Measurements from ENCODE around the gene CDC37L1.

Gene CDC37L1

GRCh38 chr9:4662108-4662988 is 17.0 kb upstream of the CDC37L1 start, which contains the start of gene PLPP6:
TSS of gene PLPP6 (plus strand) at chr9:4662294. CDS start at chr9:4662376, 82 bp downstream.
- TF ChIP-seq, protein P1, sequence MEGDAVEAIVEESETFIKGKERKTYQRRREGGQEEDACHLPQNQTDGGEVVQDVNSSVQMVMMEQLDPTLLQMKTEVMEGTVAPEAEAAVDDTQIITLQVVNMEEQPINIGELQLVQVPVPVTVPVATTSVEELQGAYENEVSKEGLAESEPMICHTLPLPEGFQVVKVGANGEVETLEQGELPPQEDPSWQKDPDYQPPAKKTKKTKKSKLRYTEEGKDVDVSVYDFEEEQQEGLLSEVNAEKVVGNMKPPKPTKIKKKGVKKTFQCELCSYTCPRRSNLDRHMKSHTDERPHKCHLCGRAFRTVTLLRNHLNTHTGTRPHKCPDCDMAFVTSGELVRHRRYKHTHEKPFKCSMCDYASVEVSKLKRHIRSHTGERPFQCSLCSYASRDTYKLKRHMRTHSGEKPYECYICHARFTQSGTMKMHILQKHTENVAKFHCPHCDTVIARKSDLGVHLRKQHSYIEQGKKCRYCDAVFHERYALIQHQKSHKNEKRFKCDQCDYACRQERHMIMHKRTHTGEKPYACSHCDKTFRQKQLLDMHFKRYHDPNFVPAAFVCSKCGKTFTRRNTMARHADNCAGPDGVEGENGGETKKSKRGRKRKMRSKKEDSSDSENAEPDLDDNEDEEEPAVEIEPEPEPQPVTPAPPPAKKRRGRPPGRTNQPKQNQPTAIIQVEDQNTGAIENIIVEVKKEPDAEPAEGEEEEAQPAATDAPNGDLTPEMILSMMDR (IDR thresholded peaks at IDR 0.05; ENCODE audit: low read depth, low read length): peak; percentile 65
- DNase-seq (ENCODE audit: low read depth, low spot score): peak; percentile 82
- in situ Hi-C loops (cut with HindIII; ENCODE audit: low sequenced_read_pairs): no loop called here

GRCh38 chr9:4662989-4663792 is 16.2 kb upstream of the CDC37L1 start:
- peak overlapping the region; percentile 61 for H3K4me3 ChIP-seq (ENCODE audit: low read depth, low read length)
- in situ Hi-C loops (cut with HindIII; ENCODE audit: low sequenced_read_pairs): no loop called here
- TF ChIP-seq, protein P1 (IDR thresholded peaks at IDR 0.05; ENCODE audit: low read depth, low read length): no peak
- no peak for DNase-seq (ENCODE audit: low read depth, low spot score)

More at GRCh38 chr9:4662108-4662988, 17.0 kb upstream of the CDC37L1 start, which contains the start of gene PLPP6:
- H3K4me3 ChIP-seq (ENCODE audit: low read depth, low read length): peak within 1 kb of the TSS; percentile 61

DNA sequence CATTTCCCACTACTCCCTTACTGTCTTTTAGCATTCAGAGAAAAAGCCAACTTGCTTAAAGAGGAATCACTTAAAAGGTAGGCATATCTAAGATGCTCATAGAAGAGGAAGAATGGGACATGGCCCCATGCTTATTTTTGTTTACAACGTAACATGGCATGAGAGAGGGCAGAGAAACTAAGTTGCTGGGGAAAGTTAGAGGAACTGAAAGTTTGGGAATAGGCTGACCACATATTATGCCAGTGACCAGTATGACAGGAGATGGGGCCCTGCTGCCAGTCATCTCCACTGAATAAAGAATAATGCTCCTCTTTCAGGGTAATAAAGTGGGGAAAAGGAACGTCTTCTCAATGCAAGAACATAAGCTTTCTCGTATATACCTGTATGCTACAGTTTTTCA is 15.4 kb upstream of the CDC37L1 start:
- no peak overlapping the region for H3K4me3 ChIP-seq (ENCODE audit: low read depth, low read length)
- in situ Hi-C loops (cut with HindIII; ENCODE audit: low sequenced_read_pairs): no loop called here
- TF ChIP-seq, protein P1 (IDR thresholded peaks at IDR 0.05; ENCODE audit: low read depth, low read length): no peak
- DNase-seq (ENCODE audit: low read depth, low spot score): no peak

DNA sequence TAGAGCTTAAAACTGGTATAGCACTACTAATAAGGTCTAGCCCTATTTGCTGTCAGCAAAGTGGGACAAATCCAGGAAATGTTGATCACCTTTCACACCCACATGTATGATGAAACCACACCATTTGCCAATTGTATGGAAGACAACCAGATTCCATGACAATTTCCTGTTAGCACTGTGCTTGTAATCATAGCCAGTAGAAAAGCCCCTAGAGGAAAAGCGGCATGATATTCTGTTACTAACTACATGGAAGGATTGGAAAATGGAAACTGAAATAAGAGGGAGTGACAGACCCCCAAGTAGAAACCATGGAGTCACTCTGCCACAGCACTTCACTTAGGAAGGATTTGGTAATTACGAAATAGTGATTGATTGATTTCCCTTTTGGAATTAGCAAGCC is 14.0 kb upstream of the CDC37L1 start:
- H3K4me3 ChIP-seq (ENCODE audit: low read depth, low read length): no peak overlapping the region
- no peak for DNase-seq (ENCODE audit: low read depth, low spot score)
- in situ Hi-C loops (cut with HindIII; ENCODE audit: low sequenced_read_pairs): no loop called here
- TF ChIP-seq, protein P1 (IDR thresholded peaks at IDR 0.05; ENCODE audit: low read depth, low read length): no peak

DNA sequence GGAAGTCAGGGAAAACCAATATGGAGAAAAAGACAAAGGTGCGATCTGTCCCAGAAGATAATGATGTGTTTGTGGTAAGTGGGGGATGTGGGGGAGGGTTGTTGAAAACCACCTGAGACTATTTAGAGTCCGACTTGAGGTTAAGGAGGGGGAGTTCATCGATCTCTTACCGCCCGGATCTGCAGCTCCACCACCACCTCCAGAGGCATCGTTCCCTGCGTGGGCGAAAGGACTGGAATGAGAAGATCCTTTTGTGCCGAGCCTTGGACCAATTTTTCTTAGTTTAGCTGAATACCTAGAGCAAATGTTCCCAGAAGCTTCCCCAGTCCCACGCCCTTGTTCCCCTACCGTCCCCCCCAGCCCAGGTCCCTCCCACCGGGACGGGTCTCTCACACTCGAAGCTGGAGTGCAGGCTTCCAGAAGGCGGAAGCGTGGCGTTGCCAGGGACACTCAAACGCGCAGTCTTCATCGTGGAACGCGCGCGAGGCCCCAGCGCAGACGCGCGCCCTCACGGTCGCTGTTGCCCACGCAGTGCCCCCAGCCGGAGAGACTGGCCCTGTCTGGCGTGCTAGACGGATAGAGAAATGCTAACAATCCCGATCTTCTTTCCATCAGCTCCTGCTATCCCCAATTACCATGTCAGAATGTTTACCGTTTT is 13.2 kb upstream of the CDC37L1 start, which contains the start of gene SPATA6L:
SPATA6L (minus strand) TSS at position 439 of the 658 bp plus-strand sequence; CDS start at position 209, 230 bp downstream.
- DNase-seq (ENCODE audit: low read depth, low spot score): peak; percentile 43
- peak within 1 kb of the TSS; percentile 44 for H3K4me3 ChIP-seq (ENCODE audit: low read depth, low read length)
- in situ Hi-C loops (cut with HindIII; ENCODE audit: low sequenced_read_pairs): no loop called here
- TF ChIP-seq, protein P1 (IDR thresholded peaks at IDR 0.05; ENCODE audit: low read depth, low read length): peak; percentile 10

DNA sequence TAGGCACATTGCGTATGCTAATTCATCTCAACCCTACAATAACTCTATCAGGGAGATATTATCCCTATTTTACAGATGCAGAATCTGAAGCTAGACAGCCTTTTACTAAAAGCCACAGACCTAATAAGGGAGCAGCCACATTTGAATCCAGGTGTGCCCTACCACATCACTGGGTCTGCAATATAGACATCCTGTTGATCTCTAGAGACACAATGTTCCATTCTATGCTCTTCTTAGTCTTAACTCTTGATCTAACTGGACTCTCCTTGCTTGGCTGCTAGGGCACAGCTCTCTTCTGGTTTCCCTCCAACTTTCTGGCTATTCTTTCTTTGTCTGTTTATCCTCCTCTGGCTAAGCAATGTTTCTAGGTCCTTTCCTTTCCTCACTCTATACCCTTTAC is 11.7 kb upstream of the CDC37L1 start:
- in situ Hi-C loops (cut with HindIII; ENCODE audit: low sequenced_read_pairs): no loop called here
- TF ChIP-seq, protein P1 (IDR thresholded peaks at IDR 0.05; ENCODE audit: low read depth, low read length): no peak
- H3K4me3 ChIP-seq (ENCODE audit: low read depth, low read length): no peak overlapping the region
- no peak for DNase-seq (ENCODE audit: low read depth, low spot score)
